Vagina (tissue), 2 donors: ENCODE results near the gene PAPPA2. TPM values are rescaled to one million over a fixed set of nuclear protein-coding genes. Genes with fewer than 3 reads are reported as not detected.

Experiments
- DNase-seq, 2 donors: peaks; one replicate each; pipeline ENCODE4 v3.0.0-alpha.2; 2017; ENCODE audit errors: extremely low spot score in 2 of 2
- H3K27ac ChIP-seq: fragments of 200-600 bp; sonication (generic); one replicate; pipeline ENCODE4 v1.5.1; 2019
- H3K27me3 ChIP-seq: fragments of 200-600 bp; sonication (generic); one replicate; pipeline ENCODE4 v1.5.1; 2019
- H3K36me3 ChIP-seq, 2 donors: fragments of 200-600 bp; sonication (generic); one replicate each; pipeline ENCODE4 v1.5.1; 2017 to 2019
- H3K4me1 ChIP-seq: fragments of 200-600 bp; sonication (generic); one replicate; pipeline ENCODE4 v1.5.1; 2019
- H3K4me3 ChIP-seq, 2 donors: fragments of 200-600 bp; sonication (generic); 1 replicate in 1 of 2; 2 replicates in 1 of 2; pipeline ENCODE4 v1.5.1; 2016 to 2019
- H3K9me3 ChIP-seq: fragments of 200-600 bp; sonication (generic); one replicate; pipeline ENCODE4 v1.5.1; 2019
- CTCF ChIP-seq, 3 experiments: fragments of 450-650 bp in 2 of 3; fragments of 200-600 bp in 1 of 3; sonication (generic) in 1 of 3; IDR thresholded peaks; one replicate each; pipeline ENCODE4 v1.5.1; 2017 to 2019; ENCODE audit warnings: antibody characterized with exemption in 3 of 3, mild to moderate bottlenecking in 2 of 3, moderate library complexity in 2 of 3
- POLR2A ChIP-seq, 2 donors: fragments of 450-650 bp; IDR thresholded peaks; one replicate each; pipeline ENCODE4 v1.6.1; 2017; ENCODE audit warnings: antibody characterized with exemption in 2 of 2, mild to moderate bottlenecking in 2 of 2, moderate library complexity in 2 of 2
- POLR2AphosphoS5 ChIP-seq, 2 donors: sonication (generic); formaldehyde crosslinking; IDR thresholded peaks; one replicate each; pipeline ENCODE4 v1.9.0; 2017; ENCODE audit warnings: antibody characterized with exemption in 2 of 2, mild to moderate bottlenecking in 2 of 2, low read depth in 1 of 2; ENCODE audit not compliant: insufficient read depth in 1 of 2
- intact Hi-C: fragments of 100-400 bp; cut with DNase I; formaldehyde crosslinking; loops from one replicate; pipeline ENCODE4 v1.15.1; 2023
- total RNA-seq: library from RNA; depleted of rRNA; stranded (reverse); fragments of >200 nt; gene quantifications from one replicate; pipeline ENCODE4 v1.2.3, GENCODE V29; 2016

The PAPPA2 gene
- total RNA-seq, 1 donor from 2014 or later = 0.25 TPM

- intact Hi-C loops = no loop called here
Measured at GRCh38 chr1:176869577-176869976, 406.6 kb downstream of the PAPPA2 start.

GRCh38 chr1:176876966-176877515, 414.1 kb downstream of the PAPPA2 start:
- H3K27ac ChIP-seq = no peak overlapping the region
- TF ChIP-seq POLR2AphosphoS5 (IDR thresholded peaks at IDR 0.05; ENCODE audit: insufficient read depth in 1 of 2, low read depth in 1 of 2) (no peak), CTCF (IDR thresholded peaks at IDR 0.05) (no peak), POLR2A (IDR thresholded peaks at IDR 0.05) (no peak)
- no peaks in the 10 kb centered on the region for H3K36me3 ChIP-seq
- H3K9me3 ChIP-seq = no peaks in the 10 kb centered on the region
- H3K4me3 ChIP-seq = no peak overlapping the region
- intact Hi-C loops = no loop called here
- no peak for DNase-seq
- no peaks in the 10 kb centered on the region for H3K4me1 ChIP-seq
- H3K27me3 ChIP-seq = no peaks in the 10 kb centered on the region

More at GRCh38 chr1:176869577-176869976, 406.6 kb downstream of the PAPPA2 start:
- TF ChIP-seq CTCF (IDR thresholded peaks at IDR 0.05) (no peak), POLR2A (IDR thresholded peaks at IDR 0.05) (no peak), POLR2AphosphoS5 (IDR thresholded peaks at IDR 0.05; ENCODE audit: insufficient read depth in 1 of 2, low read depth in 1 of 2) (no peak)
- H3K27ac ChIP-seq = no peak overlapping the region
- no peaks in the 10 kb centered on the region for H3K9me3 ChIP-seq
- no peak overlapping the region for H3K4me3 ChIP-seq
- H3K27me3 ChIP-seq = no peaks in the 10 kb centered on the region
- DNase-seq = no peak
- no peaks in the 10 kb centered on the region for H3K36me3 ChIP-seq
- no peaks in the 10 kb centered on the region for H3K4me1 ChIP-seq

GRCh38 chr1:176877557-176877956, 414.6 kb downstream of the PAPPA2 start:
- H3K27ac ChIP-seq = no peak overlapping the region
- DNase-seq = no peak
- no peaks in the 10 kb centered on the region for H3K27me3 ChIP-seq
- no peak for TF ChIP-seq POLR2AphosphoS5 (IDR thresholded peaks at IDR 0.05; ENCODE audit: insufficient read depth in 1 of 2, low read depth in 1 of 2)
- no peak for TF ChIP-seq CTCF (IDR thresholded peaks at IDR 0.05)
- no peak for TF ChIP-seq POLR2A (IDR thresholded peaks at IDR 0.05)
- intact Hi-C loops = no loop called here
- no peaks in the 10 kb centered on the region for H3K36me3 ChIP-seq
- H3K4me1 ChIP-seq = no peaks in the 10 kb centered on the region
- no peak overlapping the region for H3K4me3 ChIP-seq
- no peaks in the 10 kb centered on the region for H3K9me3 ChIP-seq

DNA sequence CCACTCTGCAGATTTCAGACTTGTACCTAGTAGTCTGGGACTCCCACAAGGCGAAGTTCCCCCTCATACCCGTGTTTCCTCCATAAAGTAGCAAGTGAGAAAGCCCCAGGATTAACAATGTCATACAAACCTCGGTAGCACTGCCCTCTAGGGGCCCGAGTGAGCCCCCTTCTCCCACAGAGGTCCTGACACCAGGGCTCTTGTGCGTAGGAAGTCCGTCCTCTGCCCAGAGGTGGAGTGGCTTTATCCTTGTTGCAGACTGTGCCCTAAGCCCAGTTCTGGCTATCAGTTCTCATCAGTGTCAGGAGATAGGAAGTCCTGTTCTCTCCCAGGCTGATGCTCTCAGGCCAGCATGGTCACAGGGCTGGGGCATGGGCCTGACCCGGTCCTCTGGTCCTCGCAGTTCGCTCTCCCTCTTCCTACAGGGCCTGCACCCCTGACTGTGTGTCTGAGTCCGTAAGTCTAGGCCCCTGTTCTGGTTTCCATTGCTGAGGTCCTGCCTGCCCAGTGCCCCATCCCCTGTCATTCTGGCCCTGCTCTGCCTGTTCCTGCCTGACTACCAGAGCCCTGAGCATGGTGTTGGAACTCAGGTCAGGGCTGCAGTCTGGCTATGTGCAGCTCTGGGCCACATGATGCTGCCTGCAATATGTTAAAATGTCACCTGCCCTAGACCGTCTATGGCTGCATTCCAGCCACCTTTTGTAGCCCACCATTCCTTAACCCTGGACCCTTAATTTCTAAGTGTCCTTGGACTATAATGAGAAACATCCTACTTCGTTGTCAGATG, 416.0 kb downstream of the PAPPA2 start:
- no peaks in the 10 kb centered on the region for H3K27me3 ChIP-seq
- DNase-seq = no peak
- no peaks in the 10 kb centered on the region for H3K36me3 ChIP-seq
- no peaks in the 10 kb centered on the region for H3K4me1 ChIP-seq
- intact Hi-C loops = no loop called here
- no peak for TF ChIP-seq POLR2A (IDR thresholded peaks at IDR 0.05)
- TF ChIP-seq POLR2AphosphoS5 (IDR thresholded peaks at IDR 0.05; ENCODE audit: insufficient read depth in 1 of 2, low read depth in 1 of 2) = no peak
- no peak for TF ChIP-seq CTCF (IDR thresholded peaks at IDR 0.05)
- H3K27ac ChIP-seq = no peak overlapping the region
- no peak overlapping the region for H3K4me3 ChIP-seq
- H3K9me3 ChIP-seq = no peaks in the 10 kb centered on the region
